ENCODE results near the gene PRPF6. TPM values are rescaled to one million over a fixed set of nuclear protein-coding genes. Genes with fewer than 3 reads are reported as not detected.

The PRPF6 gene
- total RNA-seq, 4 donors from 2014 or later: 39.3 to 68.4 (median 47.7) TPM

- TF ChIP-seq, protein P1, sequence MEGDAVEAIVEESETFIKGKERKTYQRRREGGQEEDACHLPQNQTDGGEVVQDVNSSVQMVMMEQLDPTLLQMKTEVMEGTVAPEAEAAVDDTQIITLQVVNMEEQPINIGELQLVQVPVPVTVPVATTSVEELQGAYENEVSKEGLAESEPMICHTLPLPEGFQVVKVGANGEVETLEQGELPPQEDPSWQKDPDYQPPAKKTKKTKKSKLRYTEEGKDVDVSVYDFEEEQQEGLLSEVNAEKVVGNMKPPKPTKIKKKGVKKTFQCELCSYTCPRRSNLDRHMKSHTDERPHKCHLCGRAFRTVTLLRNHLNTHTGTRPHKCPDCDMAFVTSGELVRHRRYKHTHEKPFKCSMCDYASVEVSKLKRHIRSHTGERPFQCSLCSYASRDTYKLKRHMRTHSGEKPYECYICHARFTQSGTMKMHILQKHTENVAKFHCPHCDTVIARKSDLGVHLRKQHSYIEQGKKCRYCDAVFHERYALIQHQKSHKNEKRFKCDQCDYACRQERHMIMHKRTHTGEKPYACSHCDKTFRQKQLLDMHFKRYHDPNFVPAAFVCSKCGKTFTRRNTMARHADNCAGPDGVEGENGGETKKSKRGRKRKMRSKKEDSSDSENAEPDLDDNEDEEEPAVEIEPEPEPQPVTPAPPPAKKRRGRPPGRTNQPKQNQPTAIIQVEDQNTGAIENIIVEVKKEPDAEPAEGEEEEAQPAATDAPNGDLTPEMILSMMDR (IDR thresholded peaks at IDR 0.05 in 4 of 5, conservative IDR thresholded peaks at IDR 0.05 in 1 of 5): no peak
- intact Hi-C loops (cut with DNase I; ENCODE audit: low total_unique reads) (loop anchor here (10.0 kb wide), 1 partner anchor 441 kb away; the partner anchor contains the start of gene GMEB2), in situ Hi-C loops (cut with MboI; ENCODE audit: low sequenced_read_pairs in 4 of 4) (no loop called here)
- Histone ChIP-seq H3K4me3 (no peak overlapping the region), H3K36me3 (no peaks in the 10 kb centered on the region), H3K4me1 (peaks cover 10 to 24% of the 10 kb centered on the region in 2 donors), H3K27ac (no peak overlapping the region), H3K27me3 (no peaks in the 10 kb centered on the region), H3K9me3 (no peaks in the 10 kb centered on the region)
- DNase-seq: no peak
- no peak for ATAC-seq
Observed at GRCh38 chr20:64065974-64066343, 85.0 kb downstream of the PRPF6 start.

- DNase-seq: no peak
- intact Hi-C loops (cut with DNase I; ENCODE audit: low total_unique reads): loop anchor here (10.0 kb wide), 1 partner anchor 442 kb away; the partner anchor contains the start of gene GMEB2
- Histone ChIP-seq H3K27ac (no peak overlapping the region), H3K9me3 (no peaks in the 10 kb centered on the region), H3K36me3 (no peaks in the 10 kb centered on the region), H3K4me1 (peaks cover 10 to 24% of the 10 kb centered on the region in 2 donors), H3K27me3 (no peaks in the 10 kb centered on the region), H3K4me3 (no peak overlapping the region)
- in situ Hi-C loops (cut with MboI; ENCODE audit: low sequenced_read_pairs in 4 of 4): no loop called here
- TF ChIP-seq, protein P1 (IDR thresholded peaks at IDR 0.05 in 4 of 5, conservative IDR thresholded peaks at IDR 0.05 in 1 of 5): no peak
- TF ChIP-seq POLR2A (IDR thresholded peaks at IDR 0.05): no peak
- ATAC-seq: no peak
Observed at GRCh38 chr20:64067005-64067632, 86.2 kb downstream of the PRPF6 start.

- no peak for DNase-seq
- intact Hi-C loops (cut with DNase I; ENCODE audit: low total_unique reads): loop anchor here (10.0 kb wide), 1 partner anchor 443 kb away; the partner anchor contains the start of gene GMEB2
- H3K36me3 ChIP-seq: no peaks in the 10 kb centered on the region
- TF ChIP-seq POLR2A (IDR thresholded peaks at IDR 0.05): no peak
- TF ChIP-seq, protein P1 (IDR thresholded peaks at IDR 0.05 in 4 of 5, conservative IDR thresholded peaks at IDR 0.05 in 1 of 5): no peak
- no peaks in the 10 kb centered on the region for H3K27me3 ChIP-seq
- no peaks in the 10 kb centered on the region for H3K9me3 ChIP-seq
- H3K4me1 ChIP-seq: peaks cover 10 to 19% of the 10 kb centered on the region in 2 donors
- in situ Hi-C loops (cut with MboI; ENCODE audit: low sequenced_read_pairs in 4 of 4): no loop called here
- no peak overlapping the region for H3K27ac ChIP-seq
- no peak for ATAC-seq
- H3K4me3 ChIP-seq: no peak overlapping the region
Observed at GRCh38 chr20:64067733-64068307, 86.9 kb downstream of the PRPF6 start.

- no peak for ATAC-seq
- intact Hi-C loops (cut with DNase I; ENCODE audit: low total_unique reads): loop anchor here (10.0 kb wide), 1 partner anchor 444 kb away; the partner anchor contains the start of gene GMEB2
- no peaks in the 10 kb centered on the region for H3K36me3 ChIP-seq
Observed at GRCh38 chr20:64068386-64069208, 87.7 kb downstream of the PRPF6 start.

More at GRCh38 chr20:64068386-64069208, 87.7 kb downstream of the PRPF6 start:
- in situ Hi-C loops (cut with MboI; ENCODE audit: low sequenced_read_pairs in 4 of 4): no loop called here
- Histone ChIP-seq H3K27ac (no peak overlapping the region), H3K27me3 (no peaks in the 10 kb centered on the region), H3K9me3 (no peaks in the 10 kb centered on the region), H3K4me1 (peaks cover 9 to 16% of the 10 kb centered on the region in 2 donors), H3K4me3 (no peak overlapping the region)
- TF ChIP-seq, protein P1 (IDR thresholded peaks at IDR 0.05 in 4 of 5, conservative IDR thresholded peaks at IDR 0.05 in 1 of 5): no peak
- no peak for TF ChIP-seq POLR2A (IDR thresholded peaks at IDR 0.05)
- no peak for DNase-seq

Measured in gastrocnemius medialis (tissue), 4 donors.